KMS-11 (cell line): ENCODE measurements around the gene PAK5.
A peak's percentile ranks its signal among the peaks of the same experiment; 100 is the strongest.

ENCODE experiments used
- H2AFZ ChIP-seq: fragments of 200-600 bp; sonication (generic); 2 replicates; pipeline ENCODE4 v1.6.1; 2016; ENCODE audit warnings: antibody characterized with exemption, mixed run types, low read depth
- H3K27ac ChIP-seq: fragments of 200-600 bp; sonication (generic); 2 replicates; pipeline ENCODE4 v1.6.1; 2016; ENCODE audit warnings: mild to moderate bottlenecking, mixed run types
- H3K27me3 ChIP-seq: fragments of 200-600 bp; sonication (generic); 2 replicates; pipeline ENCODE4 v1.6.1; 2017; ENCODE audit warnings: mild to moderate bottlenecking, low read depth, mixed run types, moderate library complexity; ENCODE audit not compliant: insufficient read depth
- H3K36me3 ChIP-seq: fragments of 200-600 bp; sonication (generic); 2 replicates; pipeline ENCODE4 v1.6.1; 2017; ENCODE audit warnings: mild to moderate bottlenecking, mixed run types; ENCODE audit not compliant: insufficient read depth
- H3K4me1 ChIP-seq: fragments of 200-600 bp; sonication (generic); 2 replicates; pipeline ENCODE4 v1.6.1; 2016; ENCODE audit warnings: mild to moderate bottlenecking, low read depth, mixed run types; ENCODE audit not compliant: poor library complexity, severe bottlenecking
- H3K4me2 ChIP-seq: fragments of 200-600 bp; sonication (generic); 2 replicates; pipeline ENCODE4 v1.7.0; 2016; ENCODE audit warnings: mild to moderate bottlenecking, mixed run types
- H3K4me3 ChIP-seq: fragments of 200-600 bp; sonication (generic); IDR thresholded peaks from 2 replicates; pipeline ENCODE4 v1.6.1; 2017; ENCODE audit warnings: low read depth, low read length, mixed read lengths; ENCODE audit not compliant: insufficient read depth
- H3K79me2 ChIP-seq: fragments of 200-600 bp; sonication (generic); 2 replicates; pipeline ENCODE4 v1.6.1; 2016; ENCODE audit warnings: low read depth, mixed run types; ENCODE audit not compliant: insufficient read depth
- H3K9ac ChIP-seq: fragments of 200-600 bp; sonication (generic); 2 replicates; pipeline ENCODE4 v1.6.1; 2016; ENCODE audit warnings: mild to moderate bottlenecking, mixed run types
- H4K20me1 ChIP-seq: fragments of 200-600 bp; sonication (generic); 2 replicates; pipeline ENCODE4 v1.6.1; 2016; ENCODE audit warnings: mild to moderate bottlenecking, mixed run types; ENCODE audit not compliant: insufficient read depth
- CTCF ChIP-seq: fragments of 200-600 bp; sonication (generic); conservative IDR thresholded peaks from 2 replicates; pipeline ENCODE4 v1.6.1; 2017; ENCODE audit warnings: low read depth, mild to moderate bottlenecking, antibody characterized with exemption, low read length, moderate library complexity, mixed read lengths

PAK5 gene

GRCh38 chr20:9839626-9840025, 750 bp upstream of the PAK5 start:
- Histone ChIP-seq H3K4me1 (no peaks in the 10 kb centered on the region), H3K79me2 (no peaks in the 10 kb centered on the region), H2AFZ (peak overlapping the region; percentile 64; the same call in 1 of the 2 replicates), H3K36me3 (no peaks in the 10 kb centered on the region), H4K20me1 (no peaks in the 10 kb centered on the region), H3K4me3 (no peak overlapping the region), H3K27me3 (no peaks in the 10 kb centered on the region), H3K9ac (no peak overlapping the region), H3K4me2 (peak overlapping the region; percentile 42; the same call in 1 of the 2 replicates), H3K27ac (no peak overlapping the region)
- TF ChIP-seq CTCF = no peak

- Histone ChIP-seq H3K9ac (no peak overlapping the region), H2AFZ (peak overlapping the region; percentile 76), H3K79me2 (no peaks in the 10 kb centered on the region), H3K4me3 (no peak overlapping the region), H3K36me3 (no peaks in the 10 kb centered on the region), H3K27me3 (no peaks in the 10 kb centered on the region), H3K27ac (no peak overlapping the region), H4K20me1 (no peaks in the 10 kb centered on the region), H3K4me2 (peak overlapping the region; percentile 54), H3K4me1 (no peaks in the 10 kb centered on the region)
- no peak for TF ChIP-seq CTCF
Measured at GRCh38 chr20:9838035-9838377, 870 bp downstream of the PAK5 start.

GRCh38 chr20:9837634-9838033, 1.2 kb downstream of the PAK5 start:
- Histone ChIP-seq H3K27me3 (no peaks in the 10 kb centered on the region), H3K4me2 (peak overlapping the region; percentile 54; the same call in 1 of the 2 replicates), H3K4me3 (no peak overlapping the region)

GRCh38 chr20:9835302-9835701, 3.6 kb downstream of the PAK5 start:
- H3K4me1 ChIP-seq = no peaks in the 10 kb centered on the region
- TF ChIP-seq CTCF = no peak

More at GRCh38 chr20:9837634-9838033, 1.2 kb downstream of the PAK5 start:
- no peaks in the 10 kb centered on the region for H3K36me3 ChIP-seq
- no peak overlapping the region for H3K27ac ChIP-seq
- H2AFZ ChIP-seq = no peak overlapping the region
- no peaks in the 10 kb centered on the region for H4K20me1 ChIP-seq
- no peak for TF ChIP-seq CTCF
- H3K79me2 ChIP-seq = no peaks in the 10 kb centered on the region
- no peak overlapping the region for H3K9ac ChIP-seq
- no peaks in the 10 kb centered on the region for H3K4me1 ChIP-seq

GRCh38 chr20:9831032-9831431, 7.8 kb downstream of the PAK5 start:
- no peaks in the 10 kb centered on the region for H3K27me3 ChIP-seq
- no peak for TF ChIP-seq CTCF
- H3K4me1 ChIP-seq = no peaks in the 10 kb centered on the region
- no peaks in the 10 kb centered on the region for H3K36me3 ChIP-seq
- H3K4me2 ChIP-seq = no peak overlapping the region
- H3K4me3 ChIP-seq = no peak overlapping the region
- no peak overlapping the region for H3K27ac ChIP-seq
- no peak overlapping the region for H2AFZ ChIP-seq
- no peaks in the 10 kb centered on the region for H4K20me1 ChIP-seq
- no peak overlapping the region for H3K9ac ChIP-seq
- H3K79me2 ChIP-seq = no peaks in the 10 kb centered on the region

More at GRCh38 chr20:9835302-9835701, 3.6 kb downstream of the PAK5 start:
- Histone ChIP-seq H3K4me2 (no peak overlapping the region), H3K27ac (no peak overlapping the region), H3K9ac (no peak overlapping the region), H3K4me3 (no peak overlapping the region), H3K27me3 (no peaks in the 10 kb centered on the region), H4K20me1 (no peaks in the 10 kb centered on the region), H2AFZ (no peak overlapping the region), H3K36me3 (no peaks in the 10 kb centered on the region), H3K79me2 (no peaks in the 10 kb centered on the region)
